K562 (cell line): ENCODE data around the gene MTFMT. TPM values are rescaled to one million over a fixed set of nuclear protein-coding genes. Genes with fewer than 3 reads are reported as not detected.

Experiments used
- CXXC5 ChIP-seq: fragments of 250-450 bp; sonication (Bioruptor Pico); IDR thresholded peaks from 2 replicates; pipeline ENCODE4 v1.8.0; 2022; ENCODE audit warnings: inconsistent platforms, mild to moderate bottlenecking, moderate library complexity
- E2F6 ChIP-seq, 2 experiments: IDR thresholded peaks; 2 replicates each; pipeline ENCODE4 v1.6.1; 2011; ENCODE audit warnings: borderline replicate concordance in 1 of 2, control low read depth in 1 of 2, low read depth in 1 of 2, low read length in 1 of 2, mild to moderate bottlenecking in 1 of 2, mixed read lengths in 1 of 2, moderate library complexity in 1 of 2; ENCODE audit not compliant: insufficient read depth in 1 of 2, insufficient read length in 1 of 2, poor library complexity in 1 of 2, severe bottlenecking in 1 of 2; ENCODE audit errors: extremely low read depth in 1 of 2
- EGR1 ChIP-seq: fragments of 450-650 bp; conservative IDR thresholded peaks from 2 replicates; pipeline ENCODE4 v1.6.1; 2017; ENCODE audit warnings: mild to moderate bottlenecking
- NFYB ChIP-seq: IDR thresholded peaks from 2 replicates; pipeline ENCODE4 v1.6.1; 2011; ENCODE audit warnings: mild to moderate bottlenecking, moderate library complexity; ENCODE audit not compliant: insufficient read length; ENCODE audit errors: extremely low read depth
- RBM25 ChIP-seq: fragments of 200-400 bp; formaldehyde crosslinking; IDR thresholded peaks from 2 replicates; pipeline ENCODE4 v1.6.1; 2018; ENCODE audit warnings: low read length, low read depth, moderate library complexity; ENCODE audit not compliant: severe bottlenecking
- RFX1 ChIP-seq: fragments of 450-650 bp; IDR thresholded peaks from 2 replicates; pipeline ENCODE4 v1.6.1; 2016; ENCODE audit warnings: mild to moderate bottlenecking, moderate library complexity
- SAP30 ChIP-seq: fragments of 200-600 bp; sonication (generic); IDR thresholded peaks from 2 replicates; pipeline ENCODE4 v1.6.1; 2012; ENCODE audit warnings: borderline replicate concordance, low read depth, mild to moderate bottlenecking, moderate library complexity, low read length, control low read depth, inconsistent platforms; ENCODE audit not compliant: insufficient read depth, poor library complexity, severe bottlenecking
- SIRT6 ChIP-seq: IDR thresholded peaks from one replicate; pipeline ENCODE4 v1.6.1; 2012; ENCODE audit warnings: low read depth, mild to moderate bottlenecking, control low read depth, inconsistent platforms, low read length, moderate library complexity
- SP2 ChIP-seq: IDR thresholded peaks from 2 replicates; pipeline ENCODE4 v1.6.1; 2011; ENCODE audit warnings: mild to moderate bottlenecking, low read depth, low read length, moderate library complexity; ENCODE audit not compliant: poor library complexity, severe bottlenecking; ENCODE audit errors: extremely low read depth
- polyA plus RNA-seq, 8 experiments: library from polyadenylated mRNA; depleted of rRNA in 4 of 8; stranded (reverse) in 5 of 8; unstranded in 3 of 8; fragments of >200 nt; fragmentation: Nextera tagmentation in 2 of 8; fragmentation: Illumina TruSeq in 1 of 8; extraction: Ambion mirVana in 2 of 8; extraction: Trizol in 1 of 8; gene quantifications; 2 replicates each; pipeline versions ENCODE4 v1.2.1 to v1.2.3, GENCODE V29; 2011 to 2014; ENCODE audit warnings: inconsistent platforms in 1 of 8, missing spikeins in 1 of 8
- total RNA-seq, 7 experiments: library from RNA; depleted of rRNA in 6 of 7; stranded (reverse); fragments of >200 nt in 6 of 7; fragmentation: Illumina TruSeq in 2 of 7; extraction: Trizol in 2 of 7; gene quantifications; 2 replicates each; pipeline versions ENCODE4 v1.2.1 to v1.2.3, GENCODE V29; 2011 to 2021; ENCODE audit warnings: low replicate concordance in 1 of 7
- TF ChIP-seq, protein P1 (sequence below), 2 experiments: fragments of 450-650 bp in 1 of 2; sonication (generic) in 1 of 2; formaldehyde crosslinking in 1 of 2; IDR thresholded peaks; 2 replicates each; pipeline versions ENCODE4 v1.7.1 to v1.9.0; 2016 to 2022; ENCODE audit warnings: inconsistent platforms in 1 of 2, mild to moderate bottlenecking in 1 of 2, missing genetic modification reagents in 1 of 2
- TF ChIP-seq, protein P2 (sequence below): sonication (generic); formaldehyde crosslinking; IDR thresholded peaks from 2 replicates; pipeline ENCODE4 v1.8.0; 2022; ENCODE audit warnings: mild to moderate bottlenecking, missing genetic modification reagents

Gene MTFMT
- total and polyA plus RNA-seq, 9 of the 15 experiments (the other 6 are each of a cell fraction or from before 2014, with no cell fraction given): 1.4 to 31.1 (median 16.2) TPM

DNA sequence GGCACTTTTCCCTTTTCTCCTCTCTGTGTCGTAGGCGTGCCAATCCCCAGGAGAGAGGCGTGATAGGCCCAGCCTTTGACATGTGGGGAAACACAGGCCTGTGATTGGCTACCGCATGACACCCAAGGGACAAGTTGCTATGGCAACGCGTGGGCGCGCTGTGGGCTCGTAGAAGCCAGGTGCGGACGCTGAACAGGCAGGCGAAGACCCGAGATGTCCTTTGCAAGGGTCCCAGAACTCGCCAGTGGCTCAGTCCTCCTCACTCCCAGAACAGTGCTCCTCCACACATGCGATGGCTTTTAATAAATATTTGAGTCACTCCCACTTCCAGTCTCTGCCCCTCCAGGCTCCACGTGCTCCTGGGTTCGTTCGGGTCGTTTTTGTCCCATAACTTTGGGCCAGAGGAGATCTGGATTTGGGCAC, 20.0 kb upstream of the MTFMT start (continued):
- TF ChIP-seq, protein P1, sequence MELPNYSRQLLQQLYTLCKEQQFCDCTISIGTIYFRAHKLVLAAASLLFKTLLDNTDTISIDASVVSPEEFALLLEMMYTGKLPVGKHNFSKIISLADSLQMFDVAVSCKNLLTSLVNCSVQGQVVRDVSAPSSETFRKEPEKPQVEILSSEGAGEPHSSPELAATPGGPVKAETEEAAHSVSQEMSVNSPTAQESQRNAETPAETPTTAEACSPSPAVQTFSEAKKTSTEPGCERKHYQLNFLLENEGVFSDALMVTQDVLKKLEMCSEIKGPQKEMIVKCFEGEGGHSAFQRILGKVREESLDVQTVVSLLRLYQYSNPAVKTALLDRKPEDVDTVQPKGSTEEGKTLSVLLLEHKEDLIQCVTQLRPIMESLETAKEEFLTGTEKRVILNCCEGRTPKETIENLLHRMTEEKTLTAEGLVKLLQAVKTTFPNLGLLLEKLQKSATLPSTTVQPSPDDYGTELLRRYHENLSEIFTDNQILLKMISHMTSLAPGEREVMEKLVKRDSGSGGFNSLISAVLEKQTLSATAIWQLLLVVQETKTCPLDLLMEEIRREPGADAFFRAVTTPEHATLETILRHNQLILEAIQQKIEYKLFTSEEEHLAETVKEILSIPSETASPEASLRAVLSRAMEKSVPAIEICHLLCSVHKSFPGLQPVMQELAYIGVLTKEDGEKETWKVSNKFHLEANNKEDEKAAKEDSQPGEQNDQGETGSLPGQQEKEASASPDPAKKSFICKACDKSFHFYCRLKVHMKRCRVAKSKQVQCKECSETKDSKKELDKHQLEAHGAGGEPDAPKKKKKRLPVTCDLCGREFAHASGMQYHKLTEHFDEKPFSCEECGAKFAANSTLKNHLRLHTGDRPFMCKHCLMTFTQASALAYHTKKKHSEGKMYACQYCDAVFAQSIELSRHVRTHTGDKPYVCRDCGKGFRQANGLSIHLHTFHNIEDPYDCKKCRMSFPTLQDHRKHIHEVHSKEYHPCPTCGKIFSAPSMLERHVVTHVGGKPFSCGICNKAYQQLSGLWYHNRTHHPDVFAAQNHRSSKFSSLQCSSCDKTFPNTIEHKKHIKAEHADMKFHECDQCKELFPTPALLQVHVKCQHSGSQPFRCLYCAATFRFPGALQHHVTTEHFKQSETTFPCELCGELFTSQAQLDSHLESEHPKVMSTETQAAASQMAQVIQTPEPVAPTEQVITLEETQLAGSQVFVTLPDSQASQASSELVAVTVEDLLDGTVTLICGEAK (IDR thresholded peaks at IDR 0.05): 0 out of 2 replicates have a peak, but pooled peaks have one; percentile 23
- TF ChIP-seq, protein P1 (CRISPR knock-in tag; IDR thresholded peaks at IDR 0.05): no peak
- TF ChIP-seq RBM25 (peak; percentile 94), E2F6 (IDR thresholded peaks at IDR 0.05; ENCODE audit: borderline replicate concordance in 1 of 2, extremely low read depth in 1 of 2, insufficient read depth in 1 of 2, insufficient read length in 1 of 2, low read depth in 1 of 2, low read length in 1 of 2, poor library complexity in 1 of 2, severe bottlenecking in 1 of 2) (peak; percentile 41 to 82), SAP30 (peak; percentile 47), EGR1 (peak; percentile 98), CXXC5 (CRISPR knock-in tag) (peak; percentile 59), SP2 (peak; percentile 42), RFX1 (peak; percentile 99), NFYB (peak; percentile 95), SIRT6 (no peak)
- TF ChIP-seq, protein P2, sequence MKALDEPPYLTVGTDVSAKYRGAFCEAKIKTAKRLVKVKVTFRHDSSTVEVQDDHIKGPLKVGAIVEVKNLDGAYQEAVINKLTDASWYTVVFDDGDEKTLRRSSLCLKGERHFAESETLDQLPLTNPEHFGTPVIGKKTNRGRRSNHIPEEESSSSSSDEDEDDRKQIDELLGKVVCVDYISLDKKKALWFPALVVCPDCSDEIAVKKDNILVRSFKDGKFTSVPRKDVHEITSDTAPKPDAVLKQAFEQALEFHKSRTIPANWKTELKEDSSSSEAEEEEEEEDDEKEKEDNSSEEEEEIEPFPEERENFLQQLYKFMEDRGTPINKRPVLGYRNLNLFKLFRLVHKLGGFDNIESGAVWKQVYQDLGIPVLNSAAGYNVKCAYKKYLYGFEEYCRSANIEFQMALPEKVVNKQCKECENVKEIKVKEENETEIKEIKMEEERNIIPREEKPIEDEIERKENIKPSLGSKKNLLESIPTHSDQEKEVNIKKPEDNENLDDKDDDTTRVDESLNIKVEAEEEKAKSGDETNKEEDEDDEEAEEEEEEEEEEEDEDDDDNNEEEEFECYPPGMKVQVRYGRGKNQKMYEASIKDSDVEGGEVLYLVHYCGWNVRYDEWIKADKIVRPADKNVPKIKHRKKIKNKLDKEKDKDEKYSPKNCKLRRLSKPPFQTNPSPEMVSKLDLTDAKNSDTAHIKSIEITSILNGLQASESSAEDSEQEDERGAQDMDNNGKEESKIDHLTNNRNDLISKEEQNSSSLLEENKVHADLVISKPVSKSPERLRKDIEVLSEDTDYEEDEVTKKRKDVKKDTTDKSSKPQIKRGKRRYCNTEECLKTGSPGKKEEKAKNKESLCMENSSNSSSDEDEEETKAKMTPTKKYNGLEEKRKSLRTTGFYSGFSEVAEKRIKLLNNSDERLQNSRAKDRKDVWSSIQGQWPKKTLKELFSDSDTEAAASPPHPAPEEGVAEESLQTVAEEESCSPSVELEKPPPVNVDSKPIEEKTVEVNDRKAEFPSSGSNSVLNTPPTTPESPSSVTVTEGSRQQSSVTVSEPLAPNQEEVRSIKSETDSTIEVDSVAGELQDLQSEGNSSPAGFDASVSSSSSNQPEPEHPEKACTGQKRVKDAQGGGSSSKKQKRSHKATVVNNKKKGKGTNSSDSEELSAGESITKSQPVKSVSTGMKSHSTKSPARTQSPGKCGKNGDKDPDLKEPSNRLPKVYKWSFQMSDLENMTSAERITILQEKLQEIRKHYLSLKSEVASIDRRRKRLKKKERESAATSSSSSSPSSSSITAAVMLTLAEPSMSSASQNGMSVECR (CRISPR knock-in tag): 0 out of 2 replicates have a peak, but pooled peaks have one; percentile 40
